ENCODE results near the gene STAG1.

STAG1 gene

DNA sequence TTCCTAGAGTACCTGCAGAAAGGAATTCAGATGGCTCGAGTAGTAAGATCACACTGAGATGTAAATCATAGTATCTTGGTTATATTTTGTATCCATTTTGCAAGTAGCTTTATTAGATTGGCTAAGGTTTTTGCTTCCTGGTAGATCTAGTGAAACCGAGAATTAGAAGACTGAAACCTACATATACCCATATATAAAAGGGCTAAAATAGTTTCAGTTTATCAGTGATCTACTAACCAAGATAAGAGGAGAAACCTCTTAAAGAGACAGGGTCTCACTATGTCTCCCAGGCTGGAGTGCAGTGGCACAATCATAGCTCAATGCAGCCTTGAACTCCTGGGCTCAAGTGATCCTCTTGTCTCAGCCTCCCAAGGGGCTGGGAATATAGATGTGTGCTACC lies 366.7 kb downstream of the STAG1 start:
- Histone ChIP-seq H3K4me1 (ENCODE audit: insufficient read depth, low read length, poor library complexity, severe bottlenecking) (no peaks in the 10 kb centered on the region), H3K79me2 (ENCODE audit: insufficient read depth, low read length) (no peaks in the 10 kb centered on the region), H3K36me3 (ENCODE audit: insufficient read depth, low read length) (no peaks in the 10 kb centered on the region), H3K4me2 (ENCODE audit: low read depth, low read length, poor library complexity, severe bottlenecking) (no peak overlapping the region), H3K4me3 (ENCODE audit: low read length, poor library complexity, severe bottlenecking) (no peak overlapping the region), H3K9me3 (ENCODE audit: insufficient read depth, low read depth, low read length) (no peaks in the 10 kb centered on the region), H3K27me3 (ENCODE audit: insufficient read depth, low read length, poor library complexity, severe bottlenecking) (no peaks in the 10 kb centered on the region), H3F3A (ENCODE audit: low read depth) (no peaks in the 10 kb centered on the region), H3K9ac (ENCODE audit: low read depth, low read length, poor library complexity, severe bottlenecking) (no peak overlapping the region), H4K20me1 (ENCODE audit: insufficient read depth, low read length, poor library complexity, severe bottlenecking) (no peaks in the 10 kb centered on the region), H2AFZ (ENCODE audit: low read length) (no peak overlapping the region), H3K9me2 (replicated peaks; ENCODE audit: low read depth, low read length) (no peaks in the 10 kb centered on the region)
- TF ChIP-seq, protein P1, sequence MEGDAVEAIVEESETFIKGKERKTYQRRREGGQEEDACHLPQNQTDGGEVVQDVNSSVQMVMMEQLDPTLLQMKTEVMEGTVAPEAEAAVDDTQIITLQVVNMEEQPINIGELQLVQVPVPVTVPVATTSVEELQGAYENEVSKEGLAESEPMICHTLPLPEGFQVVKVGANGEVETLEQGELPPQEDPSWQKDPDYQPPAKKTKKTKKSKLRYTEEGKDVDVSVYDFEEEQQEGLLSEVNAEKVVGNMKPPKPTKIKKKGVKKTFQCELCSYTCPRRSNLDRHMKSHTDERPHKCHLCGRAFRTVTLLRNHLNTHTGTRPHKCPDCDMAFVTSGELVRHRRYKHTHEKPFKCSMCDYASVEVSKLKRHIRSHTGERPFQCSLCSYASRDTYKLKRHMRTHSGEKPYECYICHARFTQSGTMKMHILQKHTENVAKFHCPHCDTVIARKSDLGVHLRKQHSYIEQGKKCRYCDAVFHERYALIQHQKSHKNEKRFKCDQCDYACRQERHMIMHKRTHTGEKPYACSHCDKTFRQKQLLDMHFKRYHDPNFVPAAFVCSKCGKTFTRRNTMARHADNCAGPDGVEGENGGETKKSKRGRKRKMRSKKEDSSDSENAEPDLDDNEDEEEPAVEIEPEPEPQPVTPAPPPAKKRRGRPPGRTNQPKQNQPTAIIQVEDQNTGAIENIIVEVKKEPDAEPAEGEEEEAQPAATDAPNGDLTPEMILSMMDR (conservative IDR thresholded peaks at IDR 0.05; ENCODE audit: low read length): no peak
- TF ChIP-seq EZH2phosphoT487 (IDR thresholded peaks at IDR 0.05; ENCODE audit: borderline replicate concordance): no peak

DNA sequence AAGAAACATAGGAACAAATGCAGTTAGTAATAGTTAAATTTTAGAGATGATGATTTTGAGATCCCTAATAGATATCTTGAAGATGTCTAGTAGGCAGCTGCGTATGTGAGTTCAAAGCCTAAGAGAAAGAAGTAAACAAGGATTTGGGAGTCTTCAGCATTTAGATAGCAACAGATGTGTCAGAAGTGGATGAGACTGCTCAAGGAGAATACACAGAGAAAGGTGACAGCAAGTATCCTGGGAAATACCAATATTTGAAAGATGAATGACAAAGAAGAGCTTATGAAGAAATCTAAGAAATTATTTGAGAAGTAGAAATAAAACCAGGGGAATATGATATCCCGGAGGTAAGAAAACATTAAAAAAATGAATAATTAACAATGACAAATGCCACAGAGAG lies 371.1 kb downstream of the STAG1 start:
- Histone ChIP-seq H3K4me2 (ENCODE audit: low read depth, low read length, poor library complexity, severe bottlenecking) (no peak overlapping the region), H3K36me3 (ENCODE audit: insufficient read depth, low read length) (peaks cover 4% of the 10 kb centered on the region; the same call in 1 of the 2 replicates), H3K9me2 (replicated peaks; ENCODE audit: low read depth, low read length) (no peaks in the 10 kb centered on the region), H3F3A (ENCODE audit: low read depth) (no peaks in the 10 kb centered on the region), H3K9me3 (ENCODE audit: insufficient read depth, low read depth, low read length) (no peaks in the 10 kb centered on the region), H3K79me2 (ENCODE audit: insufficient read depth, low read length) (no peaks in the 10 kb centered on the region), H3K4me1 (ENCODE audit: insufficient read depth, low read length, poor library complexity, severe bottlenecking) (no peaks in the 10 kb centered on the region), H3K4me3 (ENCODE audit: low read length, poor library complexity, severe bottlenecking) (no peak overlapping the region), H2AFZ (ENCODE audit: low read length) (no peak overlapping the region), H3K9ac (ENCODE audit: low read depth, low read length, poor library complexity, severe bottlenecking) (no peak overlapping the region), H4K20me1 (ENCODE audit: insufficient read depth, low read length, poor library complexity, severe bottlenecking) (no peaks in the 10 kb centered on the region), H3K27me3 (ENCODE audit: insufficient read depth, low read length, poor library complexity, severe bottlenecking) (no peaks in the 10 kb centered on the region)
- TF ChIP-seq EZH2phosphoT487 (IDR thresholded peaks at IDR 0.05; ENCODE audit: borderline replicate concordance): no peak
- TF ChIP-seq, protein P1 (conservative IDR thresholded peaks at IDR 0.05; ENCODE audit: low read length): no peak

DNA sequence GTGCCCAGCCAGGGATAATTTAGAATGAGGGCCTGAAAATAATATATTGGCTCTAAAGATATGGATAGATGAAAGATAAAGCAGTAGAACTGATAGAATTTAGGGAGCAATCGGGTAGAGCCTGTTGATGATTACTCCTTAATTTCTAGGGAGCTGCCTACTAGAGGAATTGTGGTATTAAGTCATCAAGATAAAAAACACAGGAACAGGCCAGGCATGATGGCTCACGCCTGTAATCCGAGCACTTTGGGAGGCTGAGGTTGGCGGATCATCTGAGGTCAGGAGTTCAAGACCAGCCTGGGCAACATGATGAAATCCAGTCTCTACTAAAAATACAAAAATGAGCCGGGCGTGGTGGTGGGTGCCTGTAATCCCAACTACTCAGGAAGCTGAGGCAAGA lies 371.6 kb downstream of the STAG1 start:
- Histone ChIP-seq H3K79me2 (ENCODE audit: insufficient read depth, low read length) (no peaks in the 10 kb centered on the region), H3K9ac (ENCODE audit: low read depth, low read length, poor library complexity, severe bottlenecking) (no peak overlapping the region), H3K4me3 (ENCODE audit: low read length, poor library complexity, severe bottlenecking) (no peak overlapping the region), H3K4me2 (ENCODE audit: low read depth, low read length, poor library complexity, severe bottlenecking) (no peak overlapping the region), H3K9me2 (replicated peaks; ENCODE audit: low read depth, low read length) (no peaks in the 10 kb centered on the region), H3K27me3 (ENCODE audit: insufficient read depth, low read length, poor library complexity, severe bottlenecking) (no peaks in the 10 kb centered on the region), H3K9me3 (ENCODE audit: insufficient read depth, low read depth, low read length) (no peaks in the 10 kb centered on the region), H3K4me1 (ENCODE audit: insufficient read depth, low read length, poor library complexity, severe bottlenecking) (no peaks in the 10 kb centered on the region), H2AFZ (ENCODE audit: low read length) (no peak overlapping the region), H3F3A (ENCODE audit: low read depth) (no peaks in the 10 kb centered on the region), H4K20me1 (ENCODE audit: insufficient read depth, low read length, poor library complexity, severe bottlenecking) (no peaks in the 10 kb centered on the region), H3K36me3 (ENCODE audit: insufficient read depth, low read length) (peaks cover 5% of the 10 kb centered on the region; the same call in 1 of the 2 replicates)
- TF ChIP-seq, protein P1 (conservative IDR thresholded peaks at IDR 0.05; ENCODE audit: low read length): no peak
- TF ChIP-seq EZH2phosphoT487 (IDR thresholded peaks at IDR 0.05; ENCODE audit: borderline replicate concordance): no peak

Data from Loucy (cell line).